C4-2B (cell line): Measurements from ENCODE around the gene NAXD.

Experiments
- H3K27ac ChIP-seq: fragments of 450-650 bp; 2 replicates; pipeline ENCODE4 v1.5.1; 2017
- ZFX ChIP-seq: fragments of 450-650 bp; IDR thresholded peaks from 2 replicates; pipeline ENCODE4 v1.6.1; 2017
- TF ChIP-seq, protein P1 (sequence below): fragments of 450-650 bp; conservative IDR thresholded peaks from 2 replicates; pipeline ENCODE4 v1.5.1; 2017; ENCODE audit warnings: mild to moderate bottlenecking

The NAXD gene

DNA sequence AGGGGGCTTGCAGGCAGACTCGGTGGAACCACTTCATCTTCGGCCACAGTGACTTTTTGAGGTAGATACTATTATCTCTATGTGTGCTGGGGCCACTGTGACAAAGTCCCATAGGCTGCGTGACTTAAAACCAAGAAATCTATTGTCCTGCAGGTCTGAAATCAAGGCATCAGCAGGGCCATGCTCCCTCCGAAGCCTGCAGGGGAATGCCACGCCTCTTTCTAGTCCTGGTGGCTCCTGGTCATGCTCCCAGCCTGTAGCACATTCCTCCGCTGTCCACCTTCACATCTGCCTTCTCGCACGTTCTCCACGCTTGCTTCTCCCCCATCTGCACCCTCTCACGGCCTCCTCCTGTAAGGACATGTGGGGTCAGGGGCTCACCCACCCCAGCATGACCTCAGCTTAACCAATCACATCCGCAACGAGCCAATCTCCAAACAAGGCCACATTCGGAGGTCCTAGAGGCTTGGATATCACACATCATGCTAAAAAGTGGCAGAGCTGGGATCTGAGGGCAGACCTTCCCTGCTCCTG is 32.9 kb upstream of the NAXD start:
- no peak for TF ChIP-seq ZFX
- TF ChIP-seq, protein P1, sequence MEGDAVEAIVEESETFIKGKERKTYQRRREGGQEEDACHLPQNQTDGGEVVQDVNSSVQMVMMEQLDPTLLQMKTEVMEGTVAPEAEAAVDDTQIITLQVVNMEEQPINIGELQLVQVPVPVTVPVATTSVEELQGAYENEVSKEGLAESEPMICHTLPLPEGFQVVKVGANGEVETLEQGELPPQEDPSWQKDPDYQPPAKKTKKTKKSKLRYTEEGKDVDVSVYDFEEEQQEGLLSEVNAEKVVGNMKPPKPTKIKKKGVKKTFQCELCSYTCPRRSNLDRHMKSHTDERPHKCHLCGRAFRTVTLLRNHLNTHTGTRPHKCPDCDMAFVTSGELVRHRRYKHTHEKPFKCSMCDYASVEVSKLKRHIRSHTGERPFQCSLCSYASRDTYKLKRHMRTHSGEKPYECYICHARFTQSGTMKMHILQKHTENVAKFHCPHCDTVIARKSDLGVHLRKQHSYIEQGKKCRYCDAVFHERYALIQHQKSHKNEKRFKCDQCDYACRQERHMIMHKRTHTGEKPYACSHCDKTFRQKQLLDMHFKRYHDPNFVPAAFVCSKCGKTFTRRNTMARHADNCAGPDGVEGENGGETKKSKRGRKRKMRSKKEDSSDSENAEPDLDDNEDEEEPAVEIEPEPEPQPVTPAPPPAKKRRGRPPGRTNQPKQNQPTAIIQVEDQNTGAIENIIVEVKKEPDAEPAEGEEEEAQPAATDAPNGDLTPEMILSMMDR: no peak
- no peak overlapping the region for H3K27ac ChIP-seq

DNA sequence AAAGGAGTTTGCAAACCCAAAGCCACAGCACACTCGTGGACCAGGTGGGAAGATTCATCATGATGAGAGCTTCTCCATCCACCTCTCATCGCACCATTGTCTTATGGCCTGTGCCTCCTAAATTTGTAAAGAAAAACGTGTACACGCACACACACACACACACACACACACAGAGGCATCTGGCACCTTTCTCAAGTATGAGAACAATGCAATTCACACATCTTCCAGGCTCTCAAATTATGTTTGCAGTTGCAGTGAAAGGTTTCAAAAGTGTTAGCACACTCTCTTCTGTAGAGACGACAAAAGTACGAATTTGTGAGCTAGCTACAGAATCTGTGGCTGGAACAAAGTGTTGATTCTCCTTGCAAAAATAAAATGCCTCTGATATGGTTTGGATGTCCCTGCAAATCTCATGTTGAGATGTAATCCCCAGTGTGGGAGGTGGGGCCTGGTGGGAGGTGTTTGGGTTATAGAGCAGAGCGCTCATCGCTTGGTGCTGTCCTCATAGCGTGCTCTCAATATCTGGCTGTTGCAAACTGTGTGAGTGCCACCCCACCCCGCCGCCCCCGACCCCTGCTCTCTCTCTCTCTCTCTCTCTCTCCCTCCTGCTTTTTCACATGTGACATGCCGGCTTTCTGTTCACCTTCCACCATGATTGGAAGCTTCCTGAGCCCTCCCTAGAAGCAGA is 32.0 kb upstream of the NAXD start:
- TF ChIP-seq, protein P1: no peak
- TF ChIP-seq ZFX: no peak

DNA sequence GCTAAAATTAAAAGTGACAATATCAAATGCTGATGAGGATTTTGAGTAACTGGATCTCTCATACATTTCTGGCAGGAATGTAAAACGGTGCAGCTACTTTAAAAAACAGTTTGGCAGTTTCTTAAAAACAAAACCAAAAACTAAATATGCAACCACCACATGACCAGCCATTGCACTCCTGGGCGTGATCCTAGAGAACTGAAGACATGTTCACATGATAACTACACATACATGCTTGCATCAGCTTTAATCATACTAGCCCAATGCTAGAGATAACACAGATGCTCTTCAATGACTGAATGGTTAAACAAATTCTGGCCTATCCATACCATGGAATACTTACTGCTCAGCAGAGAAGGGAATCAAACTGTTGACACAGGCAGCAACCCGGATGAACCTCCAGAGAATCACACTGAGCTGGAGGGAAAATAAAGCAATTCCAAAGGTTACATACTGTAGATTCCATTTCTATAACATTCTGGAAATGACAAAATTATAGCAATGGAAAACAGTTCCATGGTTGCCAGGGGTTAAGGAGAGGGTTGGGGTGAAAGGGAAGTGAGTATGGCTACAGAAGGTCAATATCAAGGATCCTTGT is 25.5 kb upstream of the NAXD start:
- TF ChIP-seq, protein P1: no peak
- no peak for TF ChIP-seq ZFX
- H3K27ac ChIP-seq: no peak overlapping the region

More for the DNA sequence above, 32.0 kb upstream of the NAXD start:
- H3K27ac ChIP-seq: no peak overlapping the region

DNA sequence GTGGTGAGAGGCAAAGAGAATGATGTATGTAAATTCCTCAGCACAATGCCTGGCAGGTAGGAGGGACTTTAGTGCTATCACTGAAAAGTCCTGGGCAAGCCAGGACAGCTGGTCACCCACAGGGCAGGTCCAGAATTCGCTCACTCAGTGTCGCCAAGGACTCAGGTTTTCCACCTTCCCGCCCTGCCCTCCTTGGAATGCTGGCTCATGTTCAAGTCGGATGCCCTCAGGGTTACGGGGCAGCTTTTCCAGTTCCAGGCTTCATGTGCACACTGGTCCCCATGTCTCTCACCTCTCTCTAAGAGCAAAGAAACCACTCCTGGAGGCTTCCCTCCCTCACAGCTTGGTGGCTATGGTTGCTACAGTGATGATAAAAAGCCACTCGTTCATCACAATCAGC is 24.8 kb upstream of the NAXD start:
- no peak overlapping the region for H3K27ac ChIP-seq
- no peak for TF ChIP-seq ZFX
- TF ChIP-seq, protein P1: no peak

DNA sequence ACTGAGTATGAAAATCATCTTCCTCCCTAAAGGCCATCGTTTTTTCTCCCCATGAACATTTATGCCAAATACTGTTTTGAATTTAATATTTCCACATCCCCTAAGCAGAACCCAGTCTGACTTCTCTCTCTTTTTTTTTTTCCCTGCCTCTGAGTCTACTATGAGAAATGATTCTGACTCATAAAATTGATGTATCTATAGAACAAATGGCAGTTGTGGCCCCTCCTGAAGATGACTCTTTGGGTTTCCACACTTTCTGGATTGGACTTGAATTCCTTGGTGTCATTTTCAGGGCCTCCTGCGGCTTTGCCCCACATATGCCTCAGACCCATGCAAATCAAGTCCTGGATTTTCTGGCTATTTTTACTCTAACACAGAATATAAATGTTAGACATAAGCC is 22.7 kb upstream of the NAXD start:
- no peak for TF ChIP-seq ZFX
- TF ChIP-seq, protein P1: no peak
- no peak overlapping the region for H3K27ac ChIP-seq

DNA sequence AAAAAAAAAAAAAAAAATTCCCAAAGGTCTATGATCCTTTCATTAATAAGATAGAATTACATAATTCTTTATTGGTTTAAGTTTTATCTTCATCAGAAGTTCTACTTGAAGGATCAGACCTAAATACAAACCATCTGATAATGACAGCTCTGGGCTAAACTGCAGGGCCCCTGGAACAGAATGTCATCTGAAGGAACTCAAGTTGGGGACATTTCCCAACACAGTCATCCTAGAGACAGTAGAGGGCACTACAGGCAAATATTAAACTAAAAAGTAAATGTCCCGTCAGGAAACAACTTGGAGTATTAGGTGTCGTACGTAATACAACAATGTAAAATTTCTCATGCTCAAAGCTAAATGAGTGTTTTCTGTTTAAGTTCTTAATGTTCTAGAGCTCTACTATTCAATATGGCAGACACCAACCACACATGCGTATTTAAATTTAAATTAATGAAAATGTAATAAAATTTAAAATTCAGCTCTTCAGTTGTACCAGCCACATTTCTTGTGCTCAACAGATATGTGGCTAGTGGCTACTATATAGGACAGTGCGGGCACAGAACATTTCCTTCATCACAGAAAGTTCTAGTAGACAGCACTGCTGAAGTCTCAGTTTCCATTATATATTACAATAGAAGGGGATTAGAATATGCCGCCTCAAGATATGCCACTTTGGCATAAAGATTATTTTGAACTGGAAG is 21.8 kb upstream of the NAXD start:
- H3K27ac ChIP-seq: no peak overlapping the region
- no peak for TF ChIP-seq ZFX
- TF ChIP-seq, protein P1: peak; percentile 74
